ENCODE measurements around the gene CYYR1. TPM values are rescaled to one million over a fixed set of nuclear protein-coding genes. Genes with fewer than 3 reads are reported as not detected.

The CYYR1 gene
- total RNA-seq, 1 experiment from 2014 or later = 13.6 TPM

- peaks cover 15 to 20% of the 10 kb centered on the region in 2 experiments for H3K4me1 Mint-ChIP-seq
- H4K20me1 ChIP-seq (ENCODE audit: control insufficient read depth, insufficient read depth, insufficient read length) = no peaks in the 10 kb centered on the region
These were observed 59.9 kb downstream of the CYYR1 start for GRCh38 chr21:26513212-26513611.

More at GRCh38 chr21:26513212-26513611, 59.9 kb downstream of the CYYR1 start:
- peak overlapping the region in 1 of 3 experiments; percentile 3; a peak in 3 of 7 replicates for H3K27ac Mint-ChIP-seq
- H3K79me1 ChIP-seq (ENCODE audit: insufficient read depth, low read depth, low read length, poor library complexity, severe bottlenecking) = no peaks in the 10 kb centered on the region
- H2BK5ac ChIP-seq (ENCODE audit: insufficient read length, low read length) = peak overlapping the region; percentile 14
- DNase-seq = no peak
- no peak overlapping the region; a peak in 1 of 5 replicates for H3K4me3 Mint-ChIP-seq
- H2BK15ac ChIP-seq (ENCODE audit: low read depth, low read length) = no peak overlapping the region
- H3K4me2 ChIP-seq (ENCODE audit: insufficient read depth, insufficient read length, low read length) = no peak overlapping the region
- peak overlapping the region; percentile 13; the same call in 1 of the 2 replicates for H3K14ac ChIP-seq (ENCODE audit: insufficient read depth, low read length)
- no peak overlapping the region for H3K9ac ChIP-seq (ENCODE audit: extremely low read depth, insufficient read length, low read length)
- no peaks in the 10 kb centered on the region for H3K23me2 ChIP-seq (ENCODE audit: insufficient read length, low read depth, low read length, poor library complexity, severe bottlenecking)
- TF ChIP-seq, protein P1, sequence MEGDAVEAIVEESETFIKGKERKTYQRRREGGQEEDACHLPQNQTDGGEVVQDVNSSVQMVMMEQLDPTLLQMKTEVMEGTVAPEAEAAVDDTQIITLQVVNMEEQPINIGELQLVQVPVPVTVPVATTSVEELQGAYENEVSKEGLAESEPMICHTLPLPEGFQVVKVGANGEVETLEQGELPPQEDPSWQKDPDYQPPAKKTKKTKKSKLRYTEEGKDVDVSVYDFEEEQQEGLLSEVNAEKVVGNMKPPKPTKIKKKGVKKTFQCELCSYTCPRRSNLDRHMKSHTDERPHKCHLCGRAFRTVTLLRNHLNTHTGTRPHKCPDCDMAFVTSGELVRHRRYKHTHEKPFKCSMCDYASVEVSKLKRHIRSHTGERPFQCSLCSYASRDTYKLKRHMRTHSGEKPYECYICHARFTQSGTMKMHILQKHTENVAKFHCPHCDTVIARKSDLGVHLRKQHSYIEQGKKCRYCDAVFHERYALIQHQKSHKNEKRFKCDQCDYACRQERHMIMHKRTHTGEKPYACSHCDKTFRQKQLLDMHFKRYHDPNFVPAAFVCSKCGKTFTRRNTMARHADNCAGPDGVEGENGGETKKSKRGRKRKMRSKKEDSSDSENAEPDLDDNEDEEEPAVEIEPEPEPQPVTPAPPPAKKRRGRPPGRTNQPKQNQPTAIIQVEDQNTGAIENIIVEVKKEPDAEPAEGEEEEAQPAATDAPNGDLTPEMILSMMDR (conservative IDR thresholded peaks at IDR 0.05) = no peak
- H3K56ac ChIP-seq (ENCODE audit: insufficient read length, low read depth, low read length) = no peak overlapping the region
- no peak overlapping the region for H2BK120ac ChIP-seq (ENCODE audit: low read depth, low read length, poor library complexity, severe bottlenecking)
- H2BK20ac ChIP-seq (ENCODE audit: low read depth, low read length, poor library complexity, severe bottlenecking) = no peak overlapping the region
- H3K27ac ChIP-seq (ENCODE audit: insufficient read length, low read depth, low read length) = no peak overlapping the region
- H4K5ac ChIP-seq (ENCODE audit: insufficient read length, low read depth, low read length) = no peak overlapping the region
- H3K9me3 ChIP-seq (ENCODE audit: control insufficient read depth, low read depth, low read length) = no peaks in the 10 kb centered on the region
- no peak overlapping the region for H4K91ac ChIP-seq (ENCODE audit: insufficient read length, low read depth, low read length)
- no peak overlapping the region for H3K23ac ChIP-seq (ENCODE audit: insufficient read length, low read depth, low read length)
- no peak overlapping the region for H3K18ac ChIP-seq (ENCODE audit: insufficient read length, low read depth, low read length)
- no peak overlapping the region for H2AK5ac ChIP-seq (ENCODE audit: insufficient read length, low read length)
- WGBS (ENCODE audit: extremely low coverage, insufficient read length, low lambda C conversion rate) = no CpG with 5 or more reads among the region's 1 CpG
- no peak overlapping the region for H4K8ac ChIP-seq (replicated peaks; ENCODE audit: insufficient read length, low read depth, low read length)
- peaks cover under 1 to 3% of the 10 kb centered on the region in 2 experiments; a peak in 3 of 5 replicates for H3K9me3 Mint-ChIP-seq
- H3K27me3 Mint-ChIP-seq (ENCODE audit: low read depth) = no peaks in the 10 kb centered on the region
- H2AFZ ChIP-seq (ENCODE audit: low read length) = no peak overlapping the region
- H2BK12ac ChIP-seq (ENCODE audit: insufficient read length, low read depth, low read length) = no peak overlapping the region
- H3K4ac ChIP-seq (ENCODE audit: low read depth, low read length) = no peak overlapping the region
- no peaks in the 10 kb centered on the region for H3K79me2 ChIP-seq (ENCODE audit: insufficient read depth, low read length)
- H3K4me1 ChIP-seq (ENCODE audit: insufficient read depth, low read length) = peaks cover 9% of the 10 kb centered on the region; the same call in 1 of the 2 replicates
- peaks cover 4 to 6% (median 5%) of the 10 kb centered on the region in 3 experiments; a peak in 5 of 7 replicates for H3K36me3 Mint-ChIP-seq (ENCODE audit: insufficient read depth in 1 of 3, low read depth in 3 of 3)
- no peaks in the 10 kb centered on the region for H3K27me3 ChIP-seq (ENCODE audit: insufficient read depth, low read length)
- H3T11ph ChIP-seq (ENCODE audit: low read length) = no peak overlapping the region
